DMS53 treated with DMSO at 0.1 percent for 48 hours (cell line): Measurements from ENCODE around the gene PLPP3.
A peak's percentile ranks its signal among the peaks of the same experiment; 100 is the strongest.

Experiments
- DNase-seq: peaks from one replicate; lab custom pipeline; 2025; ENCODE audit not compliant: unreplicated experiment; lab: John Stamatoyannopoulos, UW

PLPP3 gene

GRCh38 chr1:56548571-56548970 is 30.8 kb downstream of the PLPP3 start:
- no peak for DNase-seq

- DNase-seq = peak; percentile 89
Observed at GRCh38 chr1:56547977-56548376, 31.4 kb downstream of the PLPP3 start.

- DNase-seq = no peak
Observed at GRCh38 chr1:56547473-56547872, 31.9 kb downstream of the PLPP3 start.

DNA sequence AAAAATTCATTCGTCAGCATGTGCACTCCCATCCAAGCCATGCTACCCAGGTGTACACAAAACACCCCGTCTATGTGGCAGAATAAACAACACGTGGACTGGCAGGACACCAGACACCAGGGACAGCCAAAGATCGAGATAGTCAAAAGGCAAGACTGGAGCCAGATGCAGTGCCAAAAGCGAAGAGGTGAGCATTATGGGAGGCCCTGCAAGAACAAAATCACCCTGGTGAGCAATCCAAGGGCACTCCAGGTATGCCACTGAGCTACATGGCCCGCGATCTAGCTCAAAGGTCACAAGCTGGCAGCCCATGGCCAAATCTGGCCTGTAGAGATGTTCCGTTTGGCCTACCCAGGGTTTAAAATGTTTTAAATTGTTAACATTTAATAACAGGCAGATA is 33.7 kb downstream of the PLPP3 start:
- no peak for DNase-seq

GRCh38 chr1:56543783-56544612 is 35.4 kb downstream of the PLPP3 start:
- DNase-seq = no peak

GRCh38 chr1:56542651-56543050 is 36.7 kb downstream of the PLPP3 start:
- no peak for DNase-seq

GRCh38 chr1:56541408-56541807 is 38.0 kb downstream of the PLPP3 start:
- DNase-seq = no peak

GRCh38 chr1:56540467-56540866 is 38.9 kb downstream of the PLPP3 start:
- DNase-seq = no peak

- DNase-seq = no peak
Observed at GRCh38 chr1:56539520-56539931, 39.8 kb downstream of the PLPP3 start.

GRCh38 chr1:56538532-56538931 is 40.8 kb downstream of the PLPP3 start:
- DNase-seq = no peak

- DNase-seq = no peak
Observed at GRCh38 chr1:56537660-56538059, 41.7 kb downstream of the PLPP3 start.

DNA sequence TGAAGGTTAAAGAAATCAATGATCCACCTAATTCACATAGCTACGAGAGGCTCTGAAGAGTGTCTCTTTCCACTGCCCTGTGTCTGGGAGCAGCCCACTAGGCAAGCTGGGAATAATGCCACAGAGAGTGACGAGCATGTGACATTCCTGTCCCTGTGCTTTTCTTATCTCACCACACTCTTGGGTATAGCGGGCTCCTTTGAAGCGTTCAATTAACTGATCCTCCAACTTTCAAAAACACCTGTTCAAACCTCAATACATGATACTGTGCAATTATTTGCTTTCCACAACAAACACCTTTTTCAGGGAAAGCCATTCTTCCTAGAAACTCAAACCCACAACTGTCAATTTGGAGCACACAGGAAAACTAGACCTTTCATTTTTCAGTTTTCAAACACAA is 43.4 kb downstream of the PLPP3 start:
- peak; percentile 100 for DNase-seq

DNA sequence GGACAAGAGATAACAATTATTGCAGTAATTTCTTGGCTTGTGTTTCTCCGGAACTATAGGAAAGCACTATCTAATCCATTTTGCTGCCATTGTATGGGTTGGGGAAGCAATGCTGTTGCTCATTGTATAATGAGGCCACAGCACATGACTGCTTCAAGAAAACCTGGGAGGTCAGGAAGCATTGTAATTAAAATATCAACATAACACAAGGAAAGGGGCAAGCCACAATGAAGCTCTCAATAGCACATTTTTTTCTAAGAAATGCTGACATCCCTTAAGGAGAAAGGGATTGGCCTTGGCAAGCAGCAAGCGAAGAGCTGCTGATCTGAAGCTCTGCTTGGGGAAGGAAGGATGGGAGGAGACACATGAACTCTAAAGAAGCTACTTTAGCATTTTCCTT is 44.0 kb downstream of the PLPP3 start:
- no peak for DNase-seq

- no peak for DNase-seq
Observed at GRCh38 chr1:56534130-56534651, 45.2 kb downstream of the PLPP3 start.

DNA sequence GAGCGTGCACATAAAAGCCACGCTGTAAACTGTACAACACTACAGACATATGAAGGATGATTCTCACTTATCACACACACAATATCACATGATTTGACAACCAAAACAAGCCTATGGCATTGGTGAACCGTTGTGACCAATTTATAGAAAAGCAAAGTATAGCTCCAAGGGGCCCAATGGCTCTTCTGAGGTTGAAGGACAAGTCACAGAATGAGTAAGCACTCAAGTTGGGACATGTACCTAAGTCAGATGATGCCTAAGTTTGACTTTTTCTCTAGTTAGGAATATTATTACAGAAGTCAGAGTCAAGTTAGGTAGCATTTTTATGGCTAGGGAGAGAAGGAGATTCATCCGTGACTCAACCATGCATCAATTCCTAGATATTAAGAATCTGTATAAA is 45.7 kb downstream of the PLPP3 start:
- no peak for DNase-seq

GRCh38 chr1:56533197-56533596 is 46.2 kb downstream of the PLPP3 start:
- no peak for DNase-seq

- DNase-seq = no peak
Observed at GRCh38 chr1:56532350-56532683, 47.0 kb downstream of the PLPP3 start.

DNA sequence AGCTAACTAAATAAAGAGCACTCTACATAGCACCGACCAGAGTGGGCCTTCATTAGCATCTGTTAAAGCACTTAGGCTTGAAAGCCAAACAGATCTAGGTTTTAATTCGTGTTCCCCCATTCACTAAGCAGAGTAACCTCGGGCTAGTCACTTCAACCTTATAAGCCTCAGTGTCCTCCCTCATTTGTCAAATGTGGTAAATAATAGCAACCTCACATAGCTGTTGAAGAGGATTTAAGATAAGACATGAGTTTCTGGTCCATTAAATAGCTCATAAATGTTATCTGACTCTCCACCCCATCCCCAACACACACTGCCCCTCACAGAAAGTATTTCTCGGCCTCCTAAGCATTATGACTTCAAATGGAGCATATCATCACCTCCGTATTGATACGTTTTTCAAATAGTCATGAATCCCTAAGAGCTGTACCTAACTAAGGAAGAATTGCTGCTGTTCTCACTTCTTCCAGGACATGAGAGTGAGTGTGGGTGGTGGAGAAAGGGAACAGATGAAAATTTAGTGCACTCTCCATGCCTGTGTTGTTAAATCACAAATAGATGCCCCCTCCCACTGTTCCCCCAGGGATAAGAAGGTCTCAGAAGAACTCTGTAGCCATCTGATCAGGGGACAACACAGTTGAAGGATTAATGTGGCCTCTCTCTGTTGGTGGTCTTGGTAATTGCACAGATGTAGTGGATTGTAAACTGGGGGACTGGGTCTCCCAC is 47.6 kb downstream of the PLPP3 start:
- DNase-seq = no peak

DNA sequence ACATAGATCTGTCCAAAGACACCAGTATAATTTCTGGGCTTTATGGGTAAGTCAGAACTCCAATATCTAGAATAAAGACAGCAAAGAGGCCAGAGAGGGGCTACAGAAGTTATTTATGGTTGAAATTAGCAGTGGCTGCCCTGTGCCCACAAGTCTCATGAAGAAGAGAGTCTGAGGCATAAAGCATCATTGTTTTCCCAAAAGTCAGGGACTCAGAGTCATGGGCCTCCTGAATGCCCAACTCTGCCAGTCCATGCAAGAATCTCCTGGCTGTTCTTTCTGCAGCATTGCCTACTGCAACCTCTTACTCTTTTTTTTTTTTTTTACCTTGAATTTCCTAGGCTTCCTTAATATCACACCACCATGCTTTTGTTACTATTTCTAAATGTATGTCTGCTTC is 49.6 kb downstream of the PLPP3 start:
- DNase-seq = no peak

- DNase-seq = no peak
Observed at GRCh38 chr1:56527548-56528302, 51.6 kb downstream of the PLPP3 start.

DNA sequence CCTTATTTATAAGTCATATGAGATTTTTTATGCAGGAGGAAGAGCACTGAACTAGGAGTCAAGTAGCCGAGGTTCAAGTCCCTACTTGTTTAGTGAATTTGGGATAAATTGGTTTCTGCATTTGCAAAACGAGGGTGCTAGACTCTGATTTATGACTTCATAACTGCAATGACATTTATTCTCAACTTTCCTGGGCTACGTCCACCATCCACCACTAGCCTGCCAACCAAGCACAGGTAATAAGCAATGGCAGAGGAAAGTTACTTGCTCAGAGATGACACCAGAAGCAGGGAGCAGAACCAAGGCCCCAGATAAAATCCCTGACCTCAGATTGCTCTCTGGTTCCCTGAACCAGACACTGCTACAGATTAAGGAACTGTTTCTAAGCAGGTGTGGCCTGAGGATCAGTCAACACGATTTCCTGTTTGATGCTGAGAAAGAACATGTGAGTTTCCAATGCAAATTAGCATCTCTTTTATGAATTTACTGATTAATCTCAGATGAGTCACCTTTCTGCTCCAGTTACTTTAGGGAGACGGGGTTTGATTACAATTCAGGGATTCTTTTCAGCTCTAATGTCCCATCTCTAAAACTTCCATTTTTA is 52.7 kb downstream of the PLPP3 start:
- peak; percentile 74 for DNase-seq
